ENCODE data around the gene NF1. TPM values are rescaled to one million over a fixed set of nuclear protein-coding genes. Genes with fewer than 3 reads are reported as not detected.
A peak's percentile ranks its signal among the peaks of the same experiment; 100 is the strongest.

Gene NF1
- total RNA-seq, 1 donor = 67.0 TPM

DNA sequence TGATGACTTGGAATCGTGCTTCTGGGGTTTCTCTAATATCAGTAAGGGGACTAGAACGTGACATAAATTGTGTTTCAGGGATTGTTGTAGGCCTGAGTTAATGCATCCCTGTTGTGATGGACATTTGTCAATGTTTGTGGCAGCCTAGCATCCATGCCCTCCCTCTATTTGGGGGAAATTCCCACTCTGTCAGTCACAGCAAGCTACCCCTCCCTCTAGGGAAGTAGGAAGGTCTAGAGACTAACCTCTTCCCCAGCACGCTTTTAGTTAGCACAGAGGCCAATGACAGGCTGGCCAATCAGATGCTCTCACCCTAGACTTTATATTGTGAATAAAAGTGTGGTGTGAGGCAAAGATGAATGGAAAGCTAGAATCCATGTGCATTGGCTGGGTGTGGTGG is 32.4 kb upstream of the NF1 start:
- no peaks in the 10 kb centered on the region for H4K20me1 ChIP-seq (ENCODE audit: insufficient read depth, low read length)
- H3K4me2 ChIP-seq (ENCODE audit: insufficient read depth, low read length) = no peak overlapping the region
- no peak overlapping the region for H3K27ac ChIP-seq (ENCODE audit: low read depth, low read length)
- peaks cover under 1% of the 10 kb centered on the region for H3K4me1 ChIP-seq (ENCODE audit: insufficient read depth, low read length)
- H3K27me3 ChIP-seq (ENCODE audit: insufficient read depth, low read length) = no peaks in the 10 kb centered on the region
- H3K36me3 ChIP-seq (ENCODE audit: insufficient read depth, low read length) = no peaks in the 10 kb centered on the region
- TF ChIP-seq, protein P1, sequence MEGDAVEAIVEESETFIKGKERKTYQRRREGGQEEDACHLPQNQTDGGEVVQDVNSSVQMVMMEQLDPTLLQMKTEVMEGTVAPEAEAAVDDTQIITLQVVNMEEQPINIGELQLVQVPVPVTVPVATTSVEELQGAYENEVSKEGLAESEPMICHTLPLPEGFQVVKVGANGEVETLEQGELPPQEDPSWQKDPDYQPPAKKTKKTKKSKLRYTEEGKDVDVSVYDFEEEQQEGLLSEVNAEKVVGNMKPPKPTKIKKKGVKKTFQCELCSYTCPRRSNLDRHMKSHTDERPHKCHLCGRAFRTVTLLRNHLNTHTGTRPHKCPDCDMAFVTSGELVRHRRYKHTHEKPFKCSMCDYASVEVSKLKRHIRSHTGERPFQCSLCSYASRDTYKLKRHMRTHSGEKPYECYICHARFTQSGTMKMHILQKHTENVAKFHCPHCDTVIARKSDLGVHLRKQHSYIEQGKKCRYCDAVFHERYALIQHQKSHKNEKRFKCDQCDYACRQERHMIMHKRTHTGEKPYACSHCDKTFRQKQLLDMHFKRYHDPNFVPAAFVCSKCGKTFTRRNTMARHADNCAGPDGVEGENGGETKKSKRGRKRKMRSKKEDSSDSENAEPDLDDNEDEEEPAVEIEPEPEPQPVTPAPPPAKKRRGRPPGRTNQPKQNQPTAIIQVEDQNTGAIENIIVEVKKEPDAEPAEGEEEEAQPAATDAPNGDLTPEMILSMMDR (IDR thresholded peaks at IDR 0.05; ENCODE audit: extremely low read depth, low read depth, low read length) = no peak
- no peaks in the 10 kb centered on the region for H3K79me2 ChIP-seq (ENCODE audit: insufficient read depth, low read length)
- no peak for DNase-seq (ENCODE audit: insufficient read length, low spot score, missing footprints)
- no peak overlapping the region for H2AFZ ChIP-seq (ENCODE audit: low read length)
- H3K9me3 ChIP-seq (ENCODE audit: low read depth, low read length) = no peaks in the 10 kb centered on the region
- H3K4me3 ChIP-seq (ENCODE audit: insufficient read depth, low read length) = no peak overlapping the region

GRCh38 chr17:31064707-31065106 is 30.1 kb upstream of the NF1 start:
- Histone ChIP-seq H3K36me3 (ENCODE audit: insufficient read depth, low read length) (no peaks in the 10 kb centered on the region), H3K27me3 (ENCODE audit: insufficient read depth, low read length) (no peaks in the 10 kb centered on the region), H4K20me1 (ENCODE audit: insufficient read depth, low read length) (no peaks in the 10 kb centered on the region), H3K4me3 (ENCODE audit: insufficient read depth, low read length) (no peak overlapping the region), H3K4me1 (ENCODE audit: insufficient read depth, low read length) (peaks cover 15% of the 10 kb centered on the region), H3K79me2 (ENCODE audit: insufficient read depth, low read length) (no peaks in the 10 kb centered on the region), H3K9me3 (ENCODE audit: low read depth, low read length) (no peaks in the 10 kb centered on the region), H3K27ac (ENCODE audit: low read depth, low read length) (no peak overlapping the region), H2AFZ (ENCODE audit: low read length) (no peak overlapping the region), H3K4me2 (ENCODE audit: insufficient read depth, low read length) (no peak overlapping the region)
- TF ChIP-seq, protein P1 (IDR thresholded peaks at IDR 0.05; ENCODE audit: extremely low read depth, low read depth, low read length) = no peak
- no peak for DNase-seq (ENCODE audit: insufficient read length, low spot score, missing footprints)

- no peak overlapping the region for H2AFZ ChIP-seq (ENCODE audit: low read length)
Measured at GRCh38 chr17:31067691-31068184, 27.0 kb upstream of the NF1 start.

DNA sequence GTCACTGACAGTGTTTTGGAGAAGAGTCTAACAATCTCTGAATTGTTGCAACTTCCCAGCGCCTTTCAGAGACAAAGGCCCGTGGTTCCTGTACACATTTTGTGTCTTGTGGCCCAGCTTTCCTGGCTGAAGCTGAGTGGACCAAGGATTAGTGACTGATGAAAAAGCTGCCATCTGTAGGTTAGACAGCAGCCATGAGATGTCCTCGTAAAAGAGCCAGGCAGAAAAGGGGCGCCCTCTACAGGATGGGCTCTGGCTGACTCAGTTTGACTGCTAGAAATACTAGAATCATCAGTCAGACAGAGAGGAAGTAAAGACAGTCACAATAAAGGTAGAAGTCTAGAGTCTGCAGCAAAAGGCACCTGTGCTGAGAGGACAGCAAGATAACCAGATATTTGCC is 26.5 kb upstream of the NF1 start:
- peak overlapping the region; percentile 61 for H3K27ac ChIP-seq (ENCODE audit: low read depth, low read length)
- peak overlapping the region; percentile 73 for H2AFZ ChIP-seq (ENCODE audit: low read length)
- H4K20me1 ChIP-seq (ENCODE audit: insufficient read depth, low read length) = no peaks in the 10 kb centered on the region
- no peaks in the 10 kb centered on the region for H3K27me3 ChIP-seq (ENCODE audit: insufficient read depth, low read length)
- TF ChIP-seq, protein P1 (IDR thresholded peaks at IDR 0.05; ENCODE audit: extremely low read depth, low read depth, low read length) = peak; percentile 59
- no peak overlapping the region for H3K4me3 ChIP-seq (ENCODE audit: insufficient read depth, low read length)
- H3K9me3 ChIP-seq (ENCODE audit: low read depth, low read length) = no peaks in the 10 kb centered on the region
- no peak for DNase-seq (ENCODE audit: insufficient read length, low spot score, missing footprints)
- no peaks in the 10 kb centered on the region for H3K36me3 ChIP-seq (ENCODE audit: insufficient read depth, low read length)
- no peaks in the 10 kb centered on the region for H3K79me2 ChIP-seq (ENCODE audit: insufficient read depth, low read length)
- peaks cover 21% of the 10 kb centered on the region for H3K4me1 ChIP-seq (ENCODE audit: insufficient read depth, low read length)
- H3K4me2 ChIP-seq (ENCODE audit: insufficient read depth, low read length) = peak overlapping the region; percentile 38

More at GRCh38 chr17:31067691-31068184, 27.0 kb upstream of the NF1 start:
- TF ChIP-seq, protein P1 (IDR thresholded peaks at IDR 0.05; ENCODE audit: extremely low read depth, low read depth, low read length) = no peak
- H3K4me2 ChIP-seq (ENCODE audit: insufficient read depth, low read length) = peak overlapping the region; percentile 38
- H3K4me3 ChIP-seq (ENCODE audit: insufficient read depth, low read length) = no peak overlapping the region
- no peaks in the 10 kb centered on the region for H3K9me3 ChIP-seq (ENCODE audit: low read depth, low read length)
- H3K27ac ChIP-seq (ENCODE audit: low read depth, low read length) = peak overlapping the region; percentile 61
- DNase-seq (ENCODE audit: insufficient read length, low spot score, missing footprints) = peak; percentile 79
- H3K36me3 ChIP-seq (ENCODE audit: insufficient read depth, low read length) = no peaks in the 10 kb centered on the region
- no peaks in the 10 kb centered on the region for H3K27me3 ChIP-seq (ENCODE audit: insufficient read depth, low read length)
- H3K79me2 ChIP-seq (ENCODE audit: insufficient read depth, low read length) = no peaks in the 10 kb centered on the region
- H4K20me1 ChIP-seq (ENCODE audit: insufficient read depth, low read length) = no peaks in the 10 kb centered on the region
- peaks cover 21% of the 10 kb centered on the region for H3K4me1 ChIP-seq (ENCODE audit: insufficient read depth, low read length)
